Stimulated activated CD8-positive, alpha-beta memory T cell treated with anti-CD3 and anti-CD28 coated beads, Interleukin-4, amount 100 ng/mL, for 1 hour (primary cell): ENCODE measurements around the gene FLRT1.

Experiments
- DNase-seq, 2 donors: peaks; one replicate each; pipeline ENCODE4 v3.0.0-alpha.2; 2020; ENCODE audit warnings: low read depth in 2 of 2, low spot score in 1 of 2

FLRT1 gene

GRCh38 chr11:64023712-64024710 is 11.7 kb upstream of the FLRT1 start:
- DNase-seq: no peak

- no peak for DNase-seq
Observed at GRCh38 chr11:64025205-64025604, 10.5 kb upstream of the FLRT1 start.

- no peak for DNase-seq
Observed at GRCh38 chr11:64026575-64027205, 9.0 kb upstream of the FLRT1 start.

- no peak for DNase-seq
Observed at GRCh38 chr11:64027651-64028397, 7.9 kb upstream of the FLRT1 start.

- no peak for DNase-seq
Observed at GRCh38 chr11:64028398-64029115, 7.2 kb upstream of the FLRT1 start.

- no peak for DNase-seq
Observed at GRCh38 chr11:64029773-64030172, 6.0 kb upstream of the FLRT1 start.

- DNase-seq: no peak
Observed at GRCh38 chr11:64031001-64031400, 4.7 kb upstream of the FLRT1 start.

GRCh38 chr11:64032050-64032449 is 3.7 kb upstream of the FLRT1 start:
- no peak for DNase-seq

GRCh38 chr11:64034411-64034811 is 1.3 kb upstream of the FLRT1 start:
- DNase-seq: no peak

GRCh38 chr11:64035081-64035524 is 628 bp upstream of the FLRT1 start:
- DNase-seq: no peak

- DNase-seq: no peak
Observed at GRCh38 chr11:64036087-64037026, 626 bp downstream of the FLRT1 start.

GRCh38 chr11:64037027-64037634 is 1.4 kb downstream of the FLRT1 start:
- no peak for DNase-seq

GRCh38 chr11:64038500-64038899 is 2.8 kb downstream of the FLRT1 start:
- no peak for DNase-seq

GRCh38 chr11:64039012-64039665 is 3.4 kb downstream of the FLRT1 start:
- no peak for DNase-seq

- DNase-seq: no peak
Observed at GRCh38 chr11:64040684-64041322, 5.1 kb downstream of the FLRT1 start.

- DNase-seq: no peak
Observed at GRCh38 chr11:64041846-64042245, 6.1 kb downstream of the FLRT1 start.

- DNase-seq: no peak
Observed at GRCh38 chr11:64042301-64042700, 6.6 kb downstream of the FLRT1 start.

- no peak for DNase-seq
Observed at GRCh38 chr11:64043545-64043944, 7.8 kb downstream of the FLRT1 start.
